Neural cell (in vitro differentiated cells): Measurements from ENCODE around the gene ST3GAL4.

Experiments used
- RAD21 ChIP-seq: fragments of 450-650 bp; conservative IDR thresholded peaks from 2 replicates; pipeline ENCODE4 v1.6.1; 2014; ENCODE audit warnings: antibody characterized with exemption, mild to moderate bottlenecking, moderate library complexity
- TF ChIP-seq, protein P1 (sequence below): fragments of 450-650 bp; IDR thresholded peaks from 2 replicates; pipeline ENCODE4 v1.5.1; 2014; ENCODE audit warnings: antibody characterized with exemption, mild to moderate bottlenecking, moderate library complexity; ENCODE audit not compliant: poor library complexity, severe bottlenecking

DNA sequence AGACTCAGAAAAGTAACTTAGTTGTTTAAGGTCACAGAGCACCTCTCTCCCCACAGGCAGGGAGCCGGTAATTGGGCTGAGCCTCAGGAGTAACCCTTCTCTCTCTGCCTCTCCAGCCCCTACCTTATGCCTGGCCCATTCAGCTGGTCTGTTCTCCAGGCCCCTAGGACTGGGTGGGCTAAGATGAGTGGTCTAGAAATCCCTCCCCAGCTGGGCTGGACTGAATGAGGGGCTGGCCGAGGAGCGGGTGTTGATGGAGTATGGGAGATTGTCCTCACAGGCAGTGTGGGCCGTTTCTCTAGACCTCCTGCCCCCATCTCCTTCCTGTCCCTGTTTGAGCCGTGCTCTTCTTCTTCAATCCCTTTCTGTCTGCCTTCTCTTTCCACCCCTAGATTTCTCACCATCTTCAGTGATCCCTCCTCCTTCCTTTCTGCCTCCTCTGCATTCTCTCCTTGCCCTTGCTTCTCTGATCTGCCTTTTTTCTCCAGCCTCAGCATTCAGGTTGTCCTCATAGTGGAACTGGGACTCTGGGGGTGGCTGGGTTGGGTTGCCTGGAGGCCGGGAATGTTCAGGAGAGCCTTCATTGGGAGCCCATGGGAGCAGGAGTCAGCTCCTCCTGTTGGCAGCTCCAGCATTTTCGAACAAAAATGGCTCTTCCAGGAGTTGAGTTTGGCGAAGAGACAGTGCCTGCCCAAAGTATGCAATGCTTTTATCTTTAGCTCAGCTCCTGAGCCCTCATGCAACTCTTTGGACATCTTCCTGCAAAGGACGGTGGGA, 7.6 kb downstream of the ST3GAL4 start:
- TF ChIP-seq, protein P1, sequence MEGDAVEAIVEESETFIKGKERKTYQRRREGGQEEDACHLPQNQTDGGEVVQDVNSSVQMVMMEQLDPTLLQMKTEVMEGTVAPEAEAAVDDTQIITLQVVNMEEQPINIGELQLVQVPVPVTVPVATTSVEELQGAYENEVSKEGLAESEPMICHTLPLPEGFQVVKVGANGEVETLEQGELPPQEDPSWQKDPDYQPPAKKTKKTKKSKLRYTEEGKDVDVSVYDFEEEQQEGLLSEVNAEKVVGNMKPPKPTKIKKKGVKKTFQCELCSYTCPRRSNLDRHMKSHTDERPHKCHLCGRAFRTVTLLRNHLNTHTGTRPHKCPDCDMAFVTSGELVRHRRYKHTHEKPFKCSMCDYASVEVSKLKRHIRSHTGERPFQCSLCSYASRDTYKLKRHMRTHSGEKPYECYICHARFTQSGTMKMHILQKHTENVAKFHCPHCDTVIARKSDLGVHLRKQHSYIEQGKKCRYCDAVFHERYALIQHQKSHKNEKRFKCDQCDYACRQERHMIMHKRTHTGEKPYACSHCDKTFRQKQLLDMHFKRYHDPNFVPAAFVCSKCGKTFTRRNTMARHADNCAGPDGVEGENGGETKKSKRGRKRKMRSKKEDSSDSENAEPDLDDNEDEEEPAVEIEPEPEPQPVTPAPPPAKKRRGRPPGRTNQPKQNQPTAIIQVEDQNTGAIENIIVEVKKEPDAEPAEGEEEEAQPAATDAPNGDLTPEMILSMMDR: no peak
- no peak for TF ChIP-seq RAD21
